GM18861 (cell line): ENCODE data around the gene RAP1GDS1.
"Not testable (repeated sequence)": the region's sequence is repeated elsewhere in the genome, so short reads cannot be mapped to it uniquely, and the experiment has no call there.

Source experiments
- ATAC-seq: cut with Tn5 transposase; IDR thresholded peaks from one replicate; pipeline ENCODE4 v1.9.1; 2021; ENCODE audit not compliant: unreplicated experiment

The RAP1GDS1 gene

DNA sequence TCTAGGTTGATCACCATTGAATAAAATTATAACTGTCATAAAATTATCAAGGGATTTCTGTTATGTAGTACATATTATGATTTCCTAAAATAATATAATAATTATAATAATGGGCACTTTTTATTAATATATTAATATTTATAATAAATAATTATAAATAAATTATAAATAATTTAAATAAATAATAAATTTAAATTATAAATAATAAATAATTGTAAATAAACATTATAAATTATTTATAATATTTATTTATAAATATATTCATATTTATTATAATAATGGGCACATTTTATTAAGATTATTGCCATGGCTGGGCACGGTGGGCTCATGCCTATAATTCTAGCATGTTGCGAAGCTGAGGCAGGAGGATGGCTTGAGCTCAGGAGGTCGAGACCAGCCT, 24.5 kb downstream of the RAP1GDS1 start:
- no peak for ATAC-seq

DNA sequence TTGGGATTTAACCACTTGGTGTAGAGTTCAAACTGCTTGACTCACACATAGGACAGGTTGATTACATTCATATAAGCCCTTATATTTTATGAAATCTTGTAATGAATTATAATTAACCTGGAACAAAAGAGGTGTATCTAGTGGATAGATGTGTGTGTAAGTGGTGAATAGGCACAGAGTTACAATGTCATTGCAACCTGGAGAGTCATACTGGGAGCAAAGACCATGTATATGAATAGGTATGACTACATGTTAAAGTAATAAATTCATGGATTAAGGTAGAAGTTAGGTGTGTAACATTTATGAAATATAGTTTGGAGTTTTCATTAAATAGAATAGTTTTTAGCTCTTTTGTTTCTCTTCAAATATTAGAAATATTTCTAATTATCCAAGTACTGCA, 26.1 kb downstream of the RAP1GDS1 start:
- no peak for ATAC-seq

DNA sequence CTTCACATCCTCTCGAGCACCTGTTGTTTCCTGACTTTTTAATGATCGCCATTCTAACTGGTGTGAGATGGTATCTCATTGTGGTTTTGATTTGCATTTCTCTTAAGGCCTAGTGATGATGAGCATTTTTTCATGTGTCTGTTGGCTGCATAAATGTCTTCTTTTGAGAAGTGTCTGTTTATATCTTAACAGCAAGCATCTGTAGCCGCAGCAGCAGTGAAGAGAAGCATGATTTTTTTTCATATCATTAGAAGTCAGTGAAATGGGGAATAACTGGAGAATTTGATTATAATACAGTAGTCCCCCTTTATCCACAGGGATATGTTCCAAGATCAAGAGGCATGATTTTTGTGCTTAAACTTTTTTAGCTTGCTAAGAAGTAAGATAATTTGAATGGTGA, 27.5 kb downstream of the RAP1GDS1 start:
- peak; percentile 37 for ATAC-seq

DNA sequence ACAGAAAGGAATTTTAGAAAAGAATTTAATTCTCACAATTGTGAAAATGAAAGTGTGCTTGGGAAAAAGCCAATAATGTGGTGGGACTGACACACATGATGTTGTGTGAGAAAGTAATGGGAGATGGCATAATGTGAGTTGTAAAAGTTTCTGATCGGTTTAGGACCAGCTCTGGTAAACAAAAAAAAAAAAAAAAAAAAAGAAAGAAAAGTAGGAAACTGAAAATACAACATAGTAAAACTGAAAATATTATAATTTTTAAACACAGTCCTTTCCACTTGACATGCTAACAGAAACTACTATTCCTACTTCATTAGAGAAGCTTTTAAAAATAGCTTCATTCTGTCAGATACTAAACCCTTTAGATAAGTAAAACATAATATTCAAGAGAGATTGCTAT, 28.2 kb downstream of the RAP1GDS1 start:
- ATAC-seq: peak; percentile 59

DNA sequence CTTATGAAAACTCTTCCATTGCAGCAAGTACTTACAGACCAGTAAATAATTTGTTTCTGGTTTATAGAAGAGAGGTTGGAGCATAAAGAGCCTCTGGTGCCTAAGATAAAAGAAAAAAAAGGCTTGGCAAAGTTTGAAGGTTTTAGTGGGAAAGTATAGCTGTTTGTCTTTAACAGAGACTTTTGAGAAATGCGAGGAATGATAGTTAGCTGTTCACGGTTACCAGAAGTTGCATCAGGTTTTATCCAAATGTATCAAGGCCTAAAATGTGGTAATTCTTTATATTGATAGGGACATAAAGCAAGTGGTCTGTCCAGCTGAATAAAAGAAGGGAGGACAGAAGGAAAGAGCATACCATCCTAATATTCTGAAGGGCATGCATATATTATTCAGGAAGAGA, 29.3 kb downstream of the RAP1GDS1 start:
- no peak for ATAC-seq

DNA sequence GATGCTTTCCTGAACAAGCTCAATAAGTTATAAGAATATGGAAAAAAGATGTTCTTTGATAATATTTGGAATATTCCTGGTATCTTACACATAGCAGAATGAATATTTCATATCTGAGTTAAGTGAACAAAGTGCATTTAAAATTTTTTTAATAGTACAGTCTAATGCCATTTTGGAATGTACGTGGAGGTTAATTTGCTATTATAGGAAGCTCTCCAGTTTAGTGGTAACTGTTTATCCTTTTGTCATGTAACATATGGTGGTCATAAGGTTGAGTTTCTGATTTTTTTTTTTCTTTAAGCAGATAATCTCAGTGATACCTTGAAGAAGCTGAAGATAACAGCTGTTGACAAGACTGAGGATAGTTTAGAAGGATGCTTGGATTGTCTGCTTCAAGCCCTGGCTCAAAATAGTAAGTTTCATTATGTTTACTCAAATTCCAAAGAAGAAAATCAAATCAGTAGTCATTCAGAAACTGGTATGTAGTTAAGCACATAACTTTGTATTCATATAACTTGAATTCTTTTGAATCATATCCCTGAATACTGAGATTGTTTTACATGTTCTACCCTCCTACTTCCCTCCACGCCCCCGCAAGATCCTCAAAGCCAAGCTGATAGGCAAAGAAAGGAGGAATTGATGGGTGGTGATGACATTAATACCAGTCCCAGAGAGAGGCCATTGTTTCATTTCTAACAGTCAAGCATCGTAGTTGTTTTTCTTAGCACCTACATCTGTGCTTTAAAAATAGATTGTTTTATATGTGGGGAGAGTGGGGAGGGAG, 32.1 kb downstream of the RAP1GDS1 start:
- no peak for ATAC-seq

DNA sequence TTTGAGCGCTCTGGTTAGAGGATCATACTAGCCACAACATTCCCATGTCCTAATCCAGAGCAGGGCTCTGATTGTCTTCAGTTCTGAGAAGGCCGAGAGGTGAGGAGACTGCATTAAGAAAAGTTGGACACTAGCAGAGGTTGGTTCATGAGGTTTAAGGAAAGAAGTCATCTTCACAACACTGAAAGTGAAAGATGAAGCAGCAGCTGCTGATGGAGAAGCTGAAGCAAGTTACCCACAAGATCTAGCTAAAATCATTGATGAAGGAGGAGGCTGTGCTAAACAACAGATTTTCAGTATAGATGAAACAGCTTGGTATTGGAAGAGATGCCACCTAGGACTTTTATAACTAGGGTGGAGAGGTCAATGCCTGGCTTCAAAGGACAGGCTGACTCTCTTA, 36.8 kb downstream of the RAP1GDS1 start:
- ATAC-seq: no peak

DNA sequence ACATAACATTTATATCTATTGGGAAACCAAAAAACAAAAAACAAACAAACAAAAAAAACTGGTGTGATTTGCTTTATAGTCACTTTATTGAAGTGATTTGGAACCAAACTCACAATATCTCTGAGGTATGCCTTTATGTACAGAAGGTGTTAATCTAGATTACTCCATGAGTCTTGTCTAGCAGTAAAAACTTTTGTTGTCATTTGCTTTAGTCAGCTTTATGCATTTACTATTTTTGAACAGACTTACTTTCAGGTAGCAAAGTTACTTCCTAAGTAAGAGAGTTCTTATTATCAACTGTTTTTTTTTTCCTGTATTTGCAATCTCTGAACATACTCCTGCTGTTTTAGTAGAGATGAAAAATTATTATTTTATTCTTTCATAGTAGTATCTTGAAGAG, 39.5 kb downstream of the RAP1GDS1 start:
- no peak for ATAC-seq

DNA sequence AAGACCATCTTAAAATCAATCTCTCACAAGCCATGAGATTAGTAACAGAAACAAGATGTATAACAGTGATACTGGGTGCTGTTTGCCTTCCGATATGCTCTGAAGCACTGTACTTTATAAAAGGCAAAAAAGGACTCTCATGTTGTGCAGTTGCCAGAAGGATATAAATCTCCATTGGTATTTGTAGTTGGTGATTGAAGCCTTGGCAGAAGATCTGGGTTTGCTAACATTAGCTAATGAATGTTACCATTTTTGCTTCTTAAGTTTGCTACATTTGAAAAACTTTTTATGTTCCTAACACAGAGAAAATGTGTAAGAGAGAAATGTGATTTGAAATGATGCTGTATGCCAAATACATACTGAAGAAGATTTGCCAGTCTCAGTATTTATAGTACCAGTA, 44.4 kb downstream of the RAP1GDS1 start:
- ATAC-seq: no peak

DNA sequence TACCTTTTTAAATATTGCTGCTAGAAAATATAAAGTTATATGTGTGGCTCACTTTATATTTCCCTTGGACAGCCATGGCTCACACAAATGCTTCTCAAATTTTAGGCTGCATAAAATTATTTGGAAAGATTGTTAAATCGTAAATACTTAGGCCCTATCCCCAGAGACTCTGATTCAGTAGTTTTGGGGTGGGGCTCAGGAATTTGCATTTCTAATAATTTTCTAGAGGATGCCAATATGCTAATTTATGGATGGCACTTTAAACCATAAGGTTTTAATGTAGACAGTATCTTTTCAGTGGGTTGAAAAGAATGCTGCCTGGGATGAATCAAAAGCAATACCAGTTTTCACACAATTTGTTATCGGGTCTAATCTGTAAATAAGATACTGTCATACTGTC, 49.7 kb downstream of the RAP1GDS1 start:
- no peak for ATAC-seq

DNA sequence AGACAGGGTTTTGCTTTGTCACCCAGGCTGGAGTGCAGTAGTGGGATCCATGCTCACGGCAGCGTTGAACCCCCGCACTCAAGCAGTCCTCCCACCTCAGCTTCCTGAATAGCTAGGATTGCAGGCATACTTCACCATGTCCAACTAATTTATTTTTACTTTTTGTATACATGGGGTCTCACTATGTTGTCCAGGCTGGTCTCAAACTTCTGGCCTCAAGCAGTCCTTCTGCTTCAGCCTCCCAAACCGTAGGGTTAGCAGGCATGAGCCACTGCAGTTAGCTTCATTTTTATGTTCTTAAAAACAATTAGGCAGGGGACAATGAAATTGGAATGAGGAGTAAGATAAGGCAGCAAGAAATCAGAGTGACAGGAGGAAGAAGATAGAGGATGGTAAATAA, 50.5 kb downstream of the RAP1GDS1 start:
- no peak for ATAC-seq

DNA sequence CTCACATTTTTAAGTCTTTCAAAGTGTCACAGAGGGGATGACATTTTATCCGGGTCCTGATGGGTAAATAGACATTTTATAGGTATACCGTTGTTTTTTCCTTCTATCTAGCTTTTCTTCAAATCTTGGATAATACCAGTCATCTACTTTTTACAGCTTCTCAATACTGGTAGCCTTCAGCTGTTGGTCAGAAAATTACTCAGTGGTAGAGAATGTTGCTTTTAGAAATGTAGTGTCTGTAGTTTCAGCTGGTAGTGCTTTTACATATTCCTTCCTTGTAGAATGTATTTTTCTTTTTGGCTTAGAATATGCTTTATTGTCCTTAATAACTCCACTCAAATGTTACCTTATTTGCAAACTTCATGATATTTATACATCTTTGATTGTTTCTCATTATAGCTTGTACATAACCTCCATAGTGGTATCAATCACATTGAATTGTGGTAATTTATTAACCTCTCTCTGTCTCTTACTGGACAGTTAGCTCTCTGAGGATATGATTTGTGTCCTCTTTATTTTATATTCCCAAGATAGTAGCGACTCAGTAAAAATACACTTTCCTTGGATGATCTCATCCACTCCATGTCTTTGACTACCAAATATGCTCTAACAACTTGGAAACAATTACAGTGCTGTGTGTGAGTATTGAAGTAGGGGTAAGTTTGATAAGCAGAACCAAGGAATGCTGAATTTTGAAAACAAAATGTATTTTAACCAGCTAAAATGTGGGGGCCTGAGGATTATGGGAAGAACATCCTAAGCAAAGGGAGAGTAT, 53.8 kb downstream of the RAP1GDS1 start:
- no peak for ATAC-seq

DNA sequence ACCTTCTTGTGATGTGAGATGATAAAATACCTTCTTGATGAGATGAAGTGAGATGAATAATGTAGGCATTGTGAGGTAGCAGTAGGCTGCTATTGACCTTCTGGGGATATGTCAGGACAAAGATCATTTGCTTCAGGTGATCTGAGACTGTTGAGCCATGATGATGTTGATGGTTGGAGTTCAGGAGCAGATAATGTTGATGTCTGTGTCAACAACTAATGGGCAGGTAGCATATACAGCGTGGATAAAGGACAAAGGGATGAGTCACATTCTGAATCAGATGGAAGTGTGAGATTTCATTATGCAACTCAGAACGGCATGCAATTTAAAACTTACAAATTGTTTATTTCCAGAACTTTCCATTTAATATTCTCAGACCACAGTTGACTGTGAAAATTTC, 57.3 kb downstream of the RAP1GDS1 start:
- ATAC-seq: no peak

DNA sequence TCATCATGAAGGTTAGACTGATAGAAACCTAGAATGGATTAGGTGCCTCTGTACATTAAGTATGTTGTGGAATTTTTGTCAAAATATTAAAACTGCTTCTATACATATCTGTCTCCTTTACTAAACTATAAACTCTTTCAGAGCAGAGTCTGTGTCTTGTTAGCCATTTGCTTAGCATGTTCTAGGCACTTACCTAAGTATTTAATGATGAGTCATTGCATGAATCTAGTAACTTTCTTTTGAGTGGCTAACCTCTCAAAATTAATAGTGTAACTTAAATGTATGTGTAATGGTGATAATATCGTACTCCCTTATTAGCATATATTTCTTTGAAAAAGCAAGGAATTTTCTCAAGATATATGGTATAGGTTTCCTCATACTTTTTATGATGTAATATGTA, 57.8 kb downstream of the RAP1GDS1 start:
- no peak for ATAC-seq

DNA sequence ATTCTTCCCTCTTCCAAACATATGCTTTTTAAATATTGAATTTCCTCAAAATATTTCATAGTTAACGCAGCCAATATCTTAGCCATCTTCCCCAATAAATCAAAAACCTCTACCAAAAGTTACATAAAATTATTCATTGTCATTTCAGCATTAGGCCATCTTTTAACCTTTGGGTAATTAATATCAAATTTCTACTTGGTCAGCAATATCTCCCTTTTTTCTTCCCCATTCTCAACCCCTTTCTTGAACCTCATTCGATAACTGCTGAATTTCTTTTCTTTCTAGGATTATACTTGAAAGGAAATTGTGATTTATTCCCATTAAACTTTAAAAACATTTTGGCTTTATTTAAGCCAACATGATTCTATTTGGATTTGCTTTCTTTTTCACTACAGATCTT, 65.0 kb downstream of the RAP1GDS1 start:
- no peak for ATAC-seq

DNA sequence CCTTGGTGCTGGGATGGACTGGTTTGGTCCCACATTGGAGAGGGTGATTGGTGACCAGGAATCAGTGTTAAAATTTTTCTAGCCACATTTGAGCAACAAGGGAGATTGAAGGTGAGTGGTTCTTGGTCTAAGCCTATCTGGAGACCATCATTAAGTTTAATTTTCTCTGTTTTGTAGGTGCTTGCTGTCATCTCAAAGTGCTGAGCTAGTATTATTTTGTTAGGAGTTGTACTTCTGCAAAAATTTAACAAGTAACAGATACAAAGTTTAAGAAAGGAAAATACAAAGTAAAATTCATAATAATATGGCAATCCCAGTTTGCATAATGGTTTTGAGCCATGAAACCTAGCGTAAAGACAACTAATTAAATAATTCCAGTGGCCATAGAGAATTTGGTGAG, 66.5 kb downstream of the RAP1GDS1 start:
- ATAC-seq: no peak

DNA sequence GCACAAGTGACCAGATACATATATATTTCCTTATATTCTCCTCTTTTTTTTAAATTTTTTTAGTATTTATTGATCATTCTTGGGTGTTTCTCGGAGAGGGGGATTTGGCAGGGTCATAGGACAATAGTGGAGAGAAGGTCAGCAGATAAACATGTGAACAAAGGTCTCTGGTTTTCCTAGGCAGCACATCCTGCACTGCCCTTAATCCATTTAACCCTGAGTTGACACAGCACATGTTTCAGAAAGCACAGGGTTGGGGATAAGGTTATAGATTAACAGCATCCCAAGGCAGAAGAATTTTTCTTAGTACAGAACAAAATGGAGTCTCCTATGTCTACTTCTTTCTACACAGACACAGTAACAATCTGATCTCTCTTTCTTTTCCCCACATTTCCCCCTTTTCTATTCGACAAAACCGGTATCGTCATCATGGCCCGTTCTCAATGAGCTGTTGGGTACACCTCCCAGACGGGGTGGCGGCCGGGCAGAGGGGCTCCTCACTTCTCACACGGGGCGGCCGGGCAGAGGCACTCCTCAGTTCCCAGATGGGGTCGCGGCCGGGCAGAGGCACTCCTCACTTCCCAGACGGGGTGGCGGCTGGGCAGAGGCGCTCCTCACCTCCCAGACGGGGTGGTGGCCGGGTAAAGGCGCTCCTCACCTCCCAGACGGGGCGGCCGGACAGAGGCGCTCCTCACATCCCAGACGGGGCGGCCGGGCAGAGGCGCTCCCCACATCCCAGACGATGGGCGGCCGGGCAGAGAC, 68.9 kb downstream of the RAP1GDS1 start:
- ATAC-seq: not testable (repeated sequence)

DNA sequence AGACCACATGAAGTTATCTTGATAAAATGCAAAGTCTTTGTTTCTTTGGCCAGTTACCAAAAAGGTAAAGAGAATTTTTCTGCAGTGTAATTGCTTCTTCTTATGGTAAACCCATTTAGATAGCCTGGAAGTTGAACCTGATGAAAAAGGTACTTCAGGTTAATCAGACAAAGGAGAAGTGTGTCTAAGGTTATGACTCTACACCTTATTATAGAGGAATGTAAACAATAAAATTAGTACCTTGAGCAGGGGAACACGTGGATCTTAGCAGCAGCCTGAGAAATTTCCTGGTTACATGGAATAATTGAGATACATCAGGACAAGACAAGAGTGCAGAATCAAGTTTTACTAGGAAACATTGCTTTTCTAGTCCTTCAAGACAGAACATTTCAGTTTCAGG, 70.8 kb downstream of the RAP1GDS1 start:
- no peak for ATAC-seq

DNA sequence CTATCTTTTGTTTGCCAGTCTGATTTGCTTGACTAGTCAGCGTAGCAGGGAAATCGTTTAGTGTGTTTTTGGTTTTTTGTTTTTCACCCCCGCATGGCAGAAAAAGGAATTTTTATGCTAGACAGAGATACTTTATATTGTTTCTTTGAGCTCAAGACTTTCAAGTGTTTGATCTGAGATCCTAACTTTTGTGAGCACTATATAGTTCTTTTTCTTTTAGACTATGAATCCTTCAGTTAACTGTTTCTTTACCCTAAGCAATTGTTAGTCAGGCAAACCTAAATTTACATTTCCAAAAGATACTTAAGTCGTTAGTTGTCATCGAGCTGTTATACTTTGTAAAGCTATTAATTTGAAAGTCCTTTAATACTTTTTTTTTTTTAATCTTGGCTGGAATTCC, 73.3 kb downstream of the RAP1GDS1 start:
- ATAC-seq: no peak

DNA sequence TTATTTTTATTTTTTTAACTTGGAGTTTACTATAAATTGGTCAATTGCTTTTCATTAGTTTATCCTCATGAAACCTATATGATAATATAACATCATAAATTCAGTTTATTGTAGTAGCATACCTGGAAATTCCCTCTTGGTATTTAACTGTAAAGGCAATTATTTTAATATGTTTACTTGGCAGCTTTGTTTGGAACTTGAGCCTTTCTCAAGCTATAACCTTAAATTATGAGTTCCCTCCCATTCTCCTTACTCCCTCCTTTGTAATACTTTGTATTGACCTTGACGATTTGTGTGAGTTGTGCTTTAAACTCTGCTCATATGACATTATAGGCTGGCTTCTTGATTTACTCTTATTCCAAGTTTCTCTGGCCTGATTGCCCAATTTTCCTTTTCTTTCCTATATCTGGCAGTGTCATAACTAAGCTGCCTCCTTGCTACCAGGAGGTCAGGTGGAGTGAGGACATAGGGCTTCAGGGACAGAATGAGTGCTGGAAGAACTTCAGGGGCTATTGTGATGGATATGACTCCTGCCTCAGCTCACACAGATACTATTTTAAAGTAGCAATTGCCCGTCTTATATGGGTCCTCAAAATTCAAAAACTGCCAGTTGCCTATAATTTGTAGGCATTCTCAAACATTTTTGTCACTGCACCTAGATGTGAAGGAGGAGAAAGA, 77.7 kb downstream of the RAP1GDS1 start:
- ATAC-seq: no peak

DNA sequence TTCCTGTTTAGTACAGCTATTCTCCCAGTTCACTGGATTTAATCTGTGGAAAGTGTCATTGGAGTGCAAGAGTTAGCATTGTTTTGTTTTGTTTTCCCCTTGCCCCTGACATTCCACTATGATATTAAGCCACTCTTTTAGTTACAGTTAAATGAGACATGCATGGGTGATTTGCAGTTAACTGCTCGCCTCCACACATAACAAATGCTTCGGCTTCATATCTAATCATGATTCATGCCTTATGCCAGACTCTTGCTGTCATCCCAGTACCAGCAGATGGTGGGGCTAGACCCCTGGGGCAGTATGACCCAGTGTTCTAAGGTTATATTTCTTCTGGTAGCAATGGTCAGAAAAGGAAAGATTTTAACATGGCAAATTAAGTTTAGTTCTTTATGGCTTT, 80.1 kb downstream of the RAP1GDS1 start:
- ATAC-seq: no peak
